Endothelial cell of hepatic sinusoid (primary cell): Measurements from ENCODE around the gene OR4C16.

Experiments
- in situ Hi-C: cut with HindIII; loops from 2 replicates; pipeline ENCODE4 v1.10.0; 2017; ENCODE audit warnings: low sequenced_read_pairs

The OR4C16 gene, protein sequence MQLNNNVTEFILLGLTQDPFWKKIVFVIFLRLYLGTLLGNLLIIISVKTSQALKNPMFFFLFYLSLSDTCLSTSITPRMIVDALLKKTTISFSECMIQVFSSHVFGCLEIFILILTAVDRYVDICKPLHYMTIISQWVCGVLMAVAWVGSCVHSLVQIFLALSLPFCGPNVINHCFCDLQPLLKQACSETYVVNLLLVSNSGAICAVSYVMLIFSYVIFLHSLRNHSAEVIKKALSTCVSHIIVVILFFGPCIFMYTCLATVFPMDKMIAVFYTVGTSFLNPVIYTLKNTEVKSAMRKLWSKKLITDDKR

GRCh38 chr11:55571828-55572227 lies at the start of gene OR4C16:
Gene OR4C16, plus strand, starts transcription at chr11:55572128. Its CDS starts 0 bp downstream, at chr11:55572128.
- in situ Hi-C loops: no loop called here

DNA sequence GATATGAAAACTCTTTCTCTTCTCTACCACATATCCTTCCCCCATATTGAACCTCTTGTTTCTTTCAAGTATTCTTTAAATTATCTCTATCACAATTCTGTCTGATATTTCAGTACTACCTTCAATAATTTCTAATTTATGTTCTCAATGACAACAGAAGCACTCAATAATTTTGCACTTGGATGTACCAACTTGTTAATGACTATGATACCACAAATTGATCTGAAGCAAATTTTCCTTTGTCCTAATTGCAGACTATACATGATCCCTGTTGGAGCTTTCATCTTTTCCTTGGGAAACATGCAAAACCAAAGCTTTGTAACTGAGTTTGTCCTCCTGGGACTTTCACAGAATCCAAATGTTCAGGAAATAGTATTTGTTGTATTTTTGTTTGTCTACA lies 17.8 kb upstream of the OR4C16 start, which contains the start of gene OR4C15:
Gene OR4C15, plus strand, starts transcription at position 301 of the 400 bp plus-strand sequence. Its CDS starts 0 bp downstream, at position 301.
- in situ Hi-C loops: no loop called here

- in situ Hi-C loops: no loop called here
Observed at GRCh38 chr11:55572548-55572947, 620 bp downstream of the OR4C16 start.

- in situ Hi-C loops: no loop called here
Observed at GRCh38 chr11:55607545-55607944, 35.6 kb downstream of the OR4C16 start, which contains the start of gene OR4C11. Gene OR4C11, minus strand, starts transcription at chr11:55607645. Its CDS starts 3,272 bp downstream, at chr11:55604373.
